ENCODE measurements around the gene MRPL54. TPM values are rescaled to one million over a fixed set of nuclear protein-coding genes. Genes with fewer than 3 reads are reported as not detected.

MRPL54 gene
- polyA plus RNA-seq, 2 donors, result 80.0 to 83.8 TPM

DNA sequence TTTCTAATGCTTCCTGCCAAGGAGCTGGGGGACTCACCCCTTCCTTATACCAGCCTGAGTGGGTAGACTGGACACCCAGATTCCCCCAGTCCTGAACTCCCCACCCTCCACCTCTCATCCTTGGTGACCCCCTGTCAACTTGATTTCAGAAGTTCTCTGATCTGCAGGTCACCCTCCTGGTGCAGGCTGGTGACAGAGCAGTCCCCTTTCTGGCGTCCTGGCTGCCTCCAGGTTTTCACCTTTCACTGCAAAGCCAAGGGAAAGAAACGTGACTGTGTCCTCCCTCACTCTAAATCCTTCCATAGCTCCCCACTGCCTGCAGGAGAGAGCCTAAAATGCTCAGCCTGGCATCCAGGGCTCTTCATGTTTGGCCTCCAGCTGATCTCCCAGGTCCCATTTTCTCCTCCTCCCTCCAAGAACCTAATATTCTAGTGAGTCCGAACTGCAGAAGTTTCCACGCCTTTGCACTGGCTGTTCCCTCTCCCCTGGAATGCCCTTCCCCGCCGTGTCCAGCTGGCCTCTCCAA is 27.8 kb downstream of the MRPL54 start:
- 70 to 76% methylated on average over 6 of the region's 6 CpGs for WGBS, 2 donors
- H3K4me3 ChIP-seq (ENCODE audit: low read depth in 1 of 2, low read length in 2 of 2), result no peak overlapping the region

DNA sequence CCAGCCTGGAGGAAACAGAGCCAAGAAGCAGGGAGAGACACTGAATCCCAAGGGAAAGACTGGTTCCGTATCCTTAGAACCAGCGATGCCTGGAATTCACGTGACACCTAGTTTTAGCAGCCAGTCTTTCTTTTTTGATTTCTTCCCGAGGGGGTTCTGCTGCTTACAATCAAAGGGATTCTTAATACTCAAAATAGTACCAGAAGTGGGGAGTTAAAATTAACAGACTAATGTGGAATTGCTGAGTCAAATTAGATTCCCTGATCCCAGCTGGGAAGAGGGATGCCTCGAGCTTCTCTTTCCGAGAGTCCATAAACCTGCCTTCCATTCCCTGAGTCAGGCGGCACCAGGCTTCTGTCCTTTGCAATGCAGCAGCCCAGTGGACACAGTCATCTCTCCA is 28.5 kb downstream of the MRPL54 start:
- no peaks in the 10 kb centered on the region for H3K36me3 ChIP-seq (ENCODE audit: control insufficient read depth in 2 of 2, insufficient read depth in 2 of 2, low read length in 1 of 2)
- no peak overlapping the region for H3K4me3 ChIP-seq (ENCODE audit: low read depth in 1 of 2, low read length in 2 of 2)
- no peaks in the 10 kb centered on the region for H3K27me3 ChIP-seq (ENCODE audit: control insufficient read depth in 1 of 2, insufficient read depth in 2 of 2, low read length in 2 of 2)
- H3K9me3 ChIP-seq (ENCODE audit: control insufficient read depth in 2 of 2, insufficient read depth in 1 of 2, low read depth in 1 of 2, low read length in 1 of 2), result peaks cover 0 to 4% of the 10 kb centered on the region in 2 donors
- H3K27ac ChIP-seq (ENCODE audit: low read depth in 2 of 2, low read length in 1 of 2), result no peak overlapping the region
- no peaks in the 10 kb centered on the region for H3K4me1 ChIP-seq (ENCODE audit: control insufficient read depth in 2 of 2, insufficient read depth in 2 of 2, low read length in 1 of 2)
- 76 to 87% methylated on average over 7 of the region's 7 CpGs for WGBS, 2 donors

More for the DNA sequence above, 27.8 kb downstream of the MRPL54 start:
- H3K9me3 ChIP-seq (ENCODE audit: control insufficient read depth in 2 of 2, insufficient read depth in 1 of 2, low read depth in 1 of 2, low read length in 1 of 2), result peaks cover 0 to 8% of the 10 kb centered on the region in 2 donors
- no peaks in the 10 kb centered on the region for H3K27me3 ChIP-seq (ENCODE audit: control insufficient read depth in 1 of 2, insufficient read depth in 2 of 2, low read length in 2 of 2)
- H3K27ac ChIP-seq (ENCODE audit: low read depth in 2 of 2, low read length in 1 of 2), result no peak overlapping the region
- no peaks in the 10 kb centered on the region for H3K36me3 ChIP-seq (ENCODE audit: control insufficient read depth in 2 of 2, insufficient read depth in 2 of 2, low read length in 1 of 2)
- peaks cover 0 to 6% of the 10 kb centered on the region in 2 donors for H3K4me1 ChIP-seq (ENCODE audit: control insufficient read depth in 2 of 2, insufficient read depth in 2 of 2, low read length in 1 of 2)

DNA sequence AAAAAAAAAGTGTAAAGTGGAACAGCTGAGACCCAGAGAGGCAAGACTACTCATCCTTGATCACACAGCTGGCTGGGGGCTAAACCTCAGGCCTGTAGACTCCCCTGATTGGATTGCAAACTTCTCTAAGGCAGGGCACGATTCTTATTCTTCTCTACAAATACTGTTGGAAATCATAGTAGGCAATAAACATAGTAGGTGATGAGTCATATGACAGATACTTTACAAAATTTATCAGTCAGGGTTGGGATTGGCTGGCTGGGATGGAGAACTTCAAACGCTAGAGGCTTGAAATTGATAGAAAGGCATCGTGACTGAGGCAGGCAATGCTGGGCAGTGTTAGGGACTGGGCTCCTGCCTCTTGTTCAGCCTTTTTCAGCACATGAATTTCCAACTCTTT is 29.6 kb downstream of the MRPL54 start:
- H3K4me1 ChIP-seq (ENCODE audit: control insufficient read depth in 2 of 2, insufficient read depth in 2 of 2, low read length in 1 of 2), result no peaks in the 10 kb centered on the region
- no peaks in the 10 kb centered on the region for H3K36me3 ChIP-seq (ENCODE audit: control insufficient read depth in 2 of 2, insufficient read depth in 2 of 2, low read length in 1 of 2)
- 71 to 73% methylated on average over 3 of the region's 3 CpGs for WGBS, 2 donors
- peaks cover 0 to 4% of the 10 kb centered on the region in 2 donors for H3K9me3 ChIP-seq (ENCODE audit: control insufficient read depth in 2 of 2, insufficient read depth in 1 of 2, low read depth in 1 of 2, low read length in 1 of 2)
- H3K27me3 ChIP-seq (ENCODE audit: control insufficient read depth in 1 of 2, insufficient read depth in 2 of 2, low read length in 2 of 2), result no peaks in the 10 kb centered on the region
- no peak overlapping the region for H3K27ac ChIP-seq (ENCODE audit: low read depth in 2 of 2, low read length in 1 of 2)
- no peak overlapping the region for H3K4me3 ChIP-seq (ENCODE audit: low read depth in 1 of 2, low read length in 2 of 2)

DNA sequence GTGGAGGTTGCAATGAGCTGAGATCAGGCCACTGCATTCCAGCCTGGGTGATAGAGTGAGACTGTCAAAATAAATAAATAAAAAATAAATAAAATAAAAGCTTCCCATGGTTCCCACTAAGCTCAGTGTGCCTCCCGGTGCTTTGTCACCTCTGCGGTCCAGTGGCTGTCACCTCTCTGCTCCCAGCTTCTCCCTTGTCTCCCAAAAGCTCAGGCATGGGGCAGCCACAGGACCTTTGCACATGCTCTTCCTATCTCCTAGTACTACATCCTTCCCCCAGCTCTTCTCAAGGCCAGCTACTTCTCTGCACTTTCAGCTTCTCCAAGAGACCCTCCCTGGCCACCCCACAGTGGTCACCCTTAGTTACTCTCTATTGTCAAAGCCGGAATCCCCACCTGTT is 31.3 kb downstream of the MRPL54 start:
- Histone ChIP-seq H3K36me3 (ENCODE audit: control insufficient read depth in 2 of 2, insufficient read depth in 2 of 2, low read length in 1 of 2) (no peaks in the 10 kb centered on the region), H3K27me3 (ENCODE audit: control insufficient read depth in 1 of 2, insufficient read depth in 2 of 2, low read length in 2 of 2) (no peaks in the 10 kb centered on the region), H3K4me1 (ENCODE audit: control insufficient read depth in 2 of 2, insufficient read depth in 2 of 2, low read length in 1 of 2) (no peaks in the 10 kb centered on the region), H3K4me3 (ENCODE audit: low read depth in 1 of 2, low read length in 2 of 2) (no peak overlapping the region), H3K27ac (ENCODE audit: low read depth in 2 of 2, low read length in 1 of 2) (no peak overlapping the region), H3K9me3 (ENCODE audit: control insufficient read depth in 2 of 2, insufficient read depth in 1 of 2, low read depth in 1 of 2, low read length in 1 of 2) (peaks cover 0 to 4% of the 10 kb centered on the region in 2 donors)
- 90 to 92% methylated on average over 3 of the region's 3 CpGs for WGBS, 2 donors

DNA sequence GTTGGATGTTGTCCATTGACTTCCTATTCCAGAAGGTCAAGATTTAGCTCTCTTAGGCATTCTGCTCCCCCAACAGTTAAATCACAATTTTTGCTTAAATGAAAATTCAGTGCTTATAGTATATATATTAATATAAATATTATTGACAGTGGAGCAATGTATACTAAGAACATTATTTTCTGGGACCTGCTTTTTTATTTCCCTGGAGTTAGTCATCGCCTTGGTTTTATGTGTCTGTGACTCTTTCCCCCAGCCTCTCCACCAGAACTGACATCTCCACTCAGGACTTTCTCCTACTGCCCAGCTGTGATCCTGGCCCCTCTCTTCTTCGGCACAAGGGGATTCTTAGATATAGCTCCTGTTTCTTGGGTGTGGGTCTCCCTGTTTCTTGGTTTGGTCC is 33.9 kb downstream of the MRPL54 start:
- H3K4me1 ChIP-seq (ENCODE audit: control insufficient read depth in 2 of 2, insufficient read depth in 2 of 2, low read length in 1 of 2), result peaks cover 0 to 3% of the 10 kb centered on the region in 2 donors

DNA sequence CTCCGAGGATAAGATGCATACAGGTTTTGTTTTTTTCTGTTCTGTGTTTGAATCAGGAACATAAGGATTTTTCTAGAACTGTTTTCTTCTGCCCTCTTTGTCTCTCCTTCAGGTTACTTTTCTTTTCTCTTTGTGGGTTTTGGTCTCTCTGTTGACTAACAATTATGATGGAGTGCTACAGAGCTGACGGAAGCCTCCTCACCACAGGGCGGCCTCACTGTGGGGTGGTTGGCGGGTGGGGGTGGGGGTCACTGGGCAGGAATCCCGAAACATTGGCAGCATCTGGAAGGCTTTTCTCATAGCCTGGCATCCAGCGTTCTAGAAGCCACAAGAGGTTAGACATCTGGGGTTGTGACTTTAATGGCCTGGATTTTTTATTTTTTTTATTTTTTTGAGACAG is 35.7 kb downstream of the MRPL54 start:
- H3K9me3 ChIP-seq (ENCODE audit: control insufficient read depth in 2 of 2, insufficient read depth in 1 of 2, low read depth in 1 of 2, low read length in 1 of 2), result no peaks in the 10 kb centered on the region
- no peaks in the 10 kb centered on the region for H3K36me3 ChIP-seq (ENCODE audit: control insufficient read depth in 2 of 2, insufficient read depth in 2 of 2, low read length in 1 of 2)
- peaks cover 0 to 9% of the 10 kb centered on the region in 2 donors for H3K4me1 ChIP-seq (ENCODE audit: control insufficient read depth in 2 of 2, insufficient read depth in 2 of 2, low read length in 1 of 2)
- H3K27me3 ChIP-seq (ENCODE audit: control insufficient read depth in 1 of 2, insufficient read depth in 2 of 2, low read length in 2 of 2), result no peaks in the 10 kb centered on the region
- 60 to 63% methylated on average over 6 of the region's 6 CpGs for WGBS, 2 donors
- H3K27ac ChIP-seq (ENCODE audit: low read depth in 2 of 2, low read length in 1 of 2), result no peak overlapping the region
- H3K4me3 ChIP-seq (ENCODE audit: low read depth in 1 of 2, low read length in 2 of 2), result no peak overlapping the region

More for the DNA sequence above, 33.9 kb downstream of the MRPL54 start:
- 95 to 98% methylated on average over 2 of the region's 2 CpGs for WGBS, 2 donors
- H3K27me3 ChIP-seq (ENCODE audit: control insufficient read depth in 1 of 2, insufficient read depth in 2 of 2, low read length in 2 of 2), result no peaks in the 10 kb centered on the region
- H3K9me3 ChIP-seq (ENCODE audit: control insufficient read depth in 2 of 2, insufficient read depth in 1 of 2, low read depth in 1 of 2, low read length in 1 of 2), result no peaks in the 10 kb centered on the region
- no peaks in the 10 kb centered on the region for H3K36me3 ChIP-seq (ENCODE audit: control insufficient read depth in 2 of 2, insufficient read depth in 2 of 2, low read length in 1 of 2)
- H3K27ac ChIP-seq (ENCODE audit: low read depth in 2 of 2, low read length in 1 of 2), result no peak overlapping the region
- no peak overlapping the region for H3K4me3 ChIP-seq (ENCODE audit: low read depth in 1 of 2, low read length in 2 of 2)

DNA sequence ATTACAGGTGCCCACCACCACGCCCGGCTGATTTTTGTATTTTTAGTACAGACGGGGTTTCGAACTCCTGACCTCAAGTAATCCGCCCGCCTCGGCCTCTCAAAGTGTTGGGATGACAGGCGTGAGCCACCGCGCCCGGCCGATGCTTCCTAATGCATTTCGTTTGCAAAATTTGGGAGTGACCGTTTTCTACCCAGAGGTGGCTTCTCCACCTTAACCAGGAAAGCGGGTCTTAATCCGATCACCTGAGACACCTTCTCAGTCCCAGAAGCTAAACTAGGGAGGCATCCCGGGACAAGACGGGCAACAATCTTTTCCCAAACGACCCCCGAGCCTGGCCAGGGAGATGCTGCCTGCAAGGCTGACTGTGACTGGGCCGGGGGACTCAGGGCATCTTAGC is 38.5 kb downstream of the MRPL54 start:
- no peak overlapping the region for H3K4me3 ChIP-seq (ENCODE audit: low read depth in 1 of 2, low read length in 2 of 2)
- no peaks in the 10 kb centered on the region for H3K9me3 ChIP-seq (ENCODE audit: control insufficient read depth in 2 of 2, insufficient read depth in 1 of 2, low read depth in 1 of 2, low read length in 1 of 2)
- no peak overlapping the region for H3K27ac ChIP-seq (ENCODE audit: low read depth in 2 of 2, low read length in 1 of 2)
- H3K4me1 ChIP-seq (ENCODE audit: control insufficient read depth in 2 of 2, insufficient read depth in 2 of 2, low read length in 1 of 2), result peaks cover 0 to 9% of the 10 kb centered on the region in 2 donors
- 32 to 36% methylated on average over 21 of the region's 21 CpGs for WGBS, 2 donors
- no peaks in the 10 kb centered on the region for H3K27me3 ChIP-seq (ENCODE audit: control insufficient read depth in 1 of 2, insufficient read depth in 2 of 2, low read length in 2 of 2)
- no peaks in the 10 kb centered on the region for H3K36me3 ChIP-seq (ENCODE audit: control insufficient read depth in 2 of 2, insufficient read depth in 2 of 2, low read length in 1 of 2)

DNA sequence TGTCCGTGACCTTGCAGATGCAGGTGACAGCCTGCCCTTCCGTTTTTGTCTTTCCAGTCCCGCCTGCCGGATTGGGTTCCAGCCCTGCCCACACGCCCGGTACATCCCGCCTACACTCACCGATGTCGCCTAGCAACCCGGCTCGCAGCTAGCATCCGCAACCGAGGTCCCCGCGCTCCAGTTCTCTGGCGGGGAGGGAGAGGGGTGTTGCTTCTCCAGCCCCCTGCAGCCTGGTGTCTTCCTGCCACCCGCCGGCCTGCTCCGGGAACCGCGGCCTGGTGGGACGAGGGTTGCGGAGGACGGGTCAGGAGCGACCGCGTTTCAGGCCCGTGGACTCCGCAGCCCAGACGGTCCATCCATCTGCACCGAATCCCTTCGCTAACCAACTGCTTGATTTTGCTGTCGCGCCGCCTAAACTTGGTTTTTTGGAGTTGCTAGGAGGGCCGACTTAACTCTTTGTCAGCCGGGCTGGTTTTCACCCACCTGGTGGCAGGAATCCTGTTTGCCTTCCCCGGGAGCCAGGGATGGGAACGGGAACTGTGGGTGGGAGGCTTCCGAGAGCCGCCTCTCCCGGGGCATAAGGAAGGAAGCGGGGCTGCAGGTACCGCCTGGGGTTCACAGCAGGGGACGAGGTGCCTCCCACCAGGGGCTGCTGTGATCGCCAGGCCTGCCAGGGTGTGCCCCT is 39.1 kb downstream of the MRPL54 start:
- Histone ChIP-seq H3K36me3 (ENCODE audit: control insufficient read depth in 2 of 2, insufficient read depth in 2 of 2, low read length in 1 of 2) (no peaks in the 10 kb centered on the region), H3K27ac (ENCODE audit: low read depth in 2 of 2, low read length in 1 of 2) (no peak overlapping the region), H3K4me3 (ENCODE audit: low read depth in 1 of 2, low read length in 2 of 2) (no peak overlapping the region), H3K27me3 (ENCODE audit: control insufficient read depth in 1 of 2, insufficient read depth in 2 of 2, low read length in 2 of 2) (no peaks in the 10 kb centered on the region), H3K9me3 (ENCODE audit: control insufficient read depth in 2 of 2, insufficient read depth in 1 of 2, low read depth in 1 of 2, low read length in 1 of 2) (no peaks in the 10 kb centered on the region), H3K4me1 (ENCODE audit: control insufficient read depth in 2 of 2, insufficient read depth in 2 of 2, low read length in 1 of 2) (peaks cover 0 to 9% of the 10 kb centered on the region in 2 donors)
- WGBS, 2 donors, result 3 to 4% methylated on average over 46 of the region's 46 CpGs

DNA sequence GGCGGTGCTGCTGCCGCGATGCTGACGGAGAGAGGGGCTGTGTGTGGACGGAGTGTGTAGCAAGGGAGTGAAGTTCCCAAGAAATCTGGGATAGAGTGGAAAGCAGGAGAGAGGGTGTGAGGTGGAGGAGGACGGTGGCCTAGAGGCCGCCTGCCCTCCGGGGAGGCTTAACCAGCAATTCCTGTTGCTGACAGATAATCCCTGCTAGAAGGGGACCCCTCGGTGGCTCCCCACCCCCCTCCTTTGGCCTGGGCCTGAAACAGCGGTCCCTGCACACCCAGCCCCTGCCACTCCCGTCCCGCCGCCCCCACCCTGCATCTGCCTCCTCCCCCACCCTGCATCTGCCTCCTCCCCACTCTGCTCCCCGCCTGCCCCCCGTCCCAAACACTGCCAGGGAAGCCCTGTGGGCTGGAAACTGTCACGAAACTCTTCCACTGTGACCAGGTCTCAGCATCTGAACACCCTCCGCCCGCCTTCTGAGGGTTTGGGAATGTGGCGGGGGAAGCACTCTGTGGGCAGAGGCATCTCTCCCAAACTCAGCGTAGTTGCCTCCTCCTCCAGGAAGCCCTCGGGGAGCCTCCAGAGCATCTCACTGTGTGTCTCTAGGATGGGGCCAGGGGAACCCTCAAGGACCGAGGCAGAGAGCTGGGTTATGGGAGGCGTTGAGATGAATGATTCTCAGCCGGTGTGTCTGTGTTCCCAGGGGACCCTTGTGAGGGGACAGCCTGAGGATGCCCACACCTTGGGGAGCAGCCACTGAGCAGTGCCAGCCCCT is 40.8 kb downstream of the MRPL54 start:
- Histone ChIP-seq H3K27ac (ENCODE audit: low read depth in 2 of 2, low read length in 1 of 2) (no peak overlapping the region), H3K4me1 (ENCODE audit: control insufficient read depth in 2 of 2, insufficient read depth in 2 of 2, low read length in 1 of 2) (peaks cover 0 to 20% of the 10 kb centered on the region in 2 donors), H3K4me3 (ENCODE audit: low read depth in 1 of 2, low read length in 2 of 2) (no peak overlapping the region), H3K27me3 (ENCODE audit: control insufficient read depth in 1 of 2, insufficient read depth in 2 of 2, low read length in 2 of 2) (no peaks in the 10 kb centered on the region), H3K9me3 (ENCODE audit: control insufficient read depth in 2 of 2, insufficient read depth in 1 of 2, low read depth in 1 of 2, low read length in 1 of 2) (peaks cover 0 to 2% of the 10 kb centered on the region in 2 donors), H3K36me3 (ENCODE audit: control insufficient read depth in 2 of 2, insufficient read depth in 2 of 2, low read length in 1 of 2) (no peaks in the 10 kb centered on the region)
- WGBS, 2 donors, result 84 to 87% methylated on average over 21 to 24 of the region's 24 CpGs

Data from esophagus (tissue), 2 donors.